Hepatic stellate cell (primary cell): ENCODE results near the gene CHGA.

Source experiments
- DNase-seq: peaks from one replicate; pipeline ENCODE4 v3.0.0; 2011; ENCODE audit warnings: low spot score

The CHGA gene

DNA sequence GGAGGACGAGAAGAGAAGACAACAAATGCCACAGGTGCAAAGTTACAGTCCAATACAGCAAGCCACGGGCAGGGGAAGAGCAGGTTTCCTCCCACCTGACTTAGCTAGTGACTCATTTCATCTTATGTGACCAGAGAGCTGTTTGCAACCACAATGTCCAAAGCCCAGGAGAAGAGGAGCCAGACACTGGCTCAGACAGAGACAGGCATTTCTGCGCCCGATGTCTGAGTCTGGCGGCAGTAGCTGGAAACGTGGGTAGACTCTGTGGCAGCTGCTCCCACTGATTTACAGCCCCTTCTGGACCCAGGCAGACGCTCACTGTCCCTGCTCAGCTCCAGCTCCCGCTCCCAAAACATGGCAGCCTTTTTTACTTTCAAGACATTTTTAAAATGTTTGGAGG, 60.0 kb downstream of the CHGA start:
- no peak for DNase-seq

DNA sequence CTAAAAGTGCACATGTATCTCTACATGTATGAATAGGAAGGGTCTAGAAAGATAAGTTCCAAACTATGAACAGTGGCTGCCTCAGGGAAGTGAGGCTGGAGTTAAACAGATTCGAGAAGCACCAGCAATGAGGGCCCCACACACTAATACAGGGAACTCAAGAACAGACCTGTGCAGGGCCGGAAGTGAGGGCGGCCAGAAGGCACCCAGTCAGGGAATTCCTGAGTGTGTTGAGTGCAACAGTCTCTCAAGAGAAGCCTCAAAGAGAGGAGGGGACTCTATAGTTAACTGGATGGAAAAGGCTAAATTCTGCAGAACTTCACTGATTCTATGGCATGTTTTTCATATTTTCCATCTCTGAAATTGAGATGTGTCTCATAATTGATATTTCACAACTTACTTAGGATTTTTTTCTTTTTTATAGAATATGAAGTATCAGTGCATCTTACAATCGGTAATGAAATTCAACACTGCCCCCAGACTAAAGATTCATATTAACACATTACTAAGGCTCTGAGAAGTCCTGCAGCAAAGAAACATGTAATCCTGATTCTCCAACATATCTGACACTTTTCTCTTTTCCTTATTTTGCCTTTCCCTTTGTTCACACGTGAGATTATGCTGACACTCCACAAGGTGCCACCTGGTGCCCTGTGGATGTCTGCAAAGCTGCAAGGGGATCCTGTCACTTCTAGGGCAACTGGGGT, 61.3 kb downstream of the CHGA start:
- no peak for DNase-seq
